Body of pancreas (tissue), 4 donors: ENCODE measurements around the gene CACNG4. TPM values are rescaled to one million over a fixed set of nuclear protein-coding genes. Genes with fewer than 3 reads are reported as not detected.

Source experiments
- ATAC-seq: fragments of 150-250 bp; one replicate; pipeline ENCODE4 v1.9.1; 2016
- DNase-seq, 4 donors: peaks; one replicate each; pipeline ENCODE4 v3.0.0-alpha.2; 2019
- H3K27ac ChIP-seq, 4 donors: fragments of 200-600 bp; sonication (generic); 1 replicate in 3 of 4; 2 replicates in 1 of 4; pipeline versions ENCODE4 v1.5.1 to v1.6.1; 2016 to 2019; ENCODE audit warnings: mild to moderate bottlenecking in 1 of 4, mixed read lengths in 1 of 4, moderate library complexity in 1 of 4
- H3K27me3 ChIP-seq, 2 donors: fragments of 200-600 bp; sonication (generic); one replicate each; pipeline ENCODE4 v1.6.0; 2016; ENCODE audit warnings: mild to moderate bottlenecking in 1 of 2
- H3K36me3 ChIP-seq, 2 donors: fragments of 200-600 bp; sonication (generic); replicated peaks in 1 of 2; 2 replicates each; pipeline ENCODE4 v1.5.1; 2016; ENCODE audit warnings: low read depth in 2 of 2; ENCODE audit not compliant: insufficient read depth in 1 of 2
- H3K4me1 ChIP-seq: fragments of 200-600 bp; sonication (generic); one replicate; pipeline ENCODE4 v1.6.0; 2016
- H3K4me3 ChIP-seq, 2 donors: fragments of 200-600 bp; sonication (generic); 1 replicate in 1 of 2; 2 replicates in 1 of 2; pipeline ENCODE4 v1.5.1; 2016 to 2019
- H3K9me3 ChIP-seq, 3 donors: fragments of 200-600 bp; sonication (generic); 1 replicate in 2 of 3; 2 replicates in 1 of 3; pipeline ENCODE4 v1.5.1; 2016
- CTCF ChIP-seq, 7 experiments: fragments of 450-650 bp in 4 of 7; fragments of 200-600 bp in 3 of 7; sonication (generic) in 3 of 7; IDR thresholded peaks; one replicate each; pipeline ENCODE4 v1.5.1; 2016 to 2019; ENCODE audit warnings: antibody characterized with exemption in 7 of 7
- POLR2A ChIP-seq, 3 donors: fragments of 450-650 bp; IDR thresholded peaks; one replicate each; pipeline ENCODE4 v1.6.1; 2016; ENCODE audit warnings: antibody characterized with exemption in 3 of 3, mild to moderate bottlenecking in 2 of 3
- WGBS, 2 donors: methylation state at CpG; one replicate each; pipeline ENCODE4 v1.1.5; 2017; 5-methylcytosine and 5-hydroxymethylcytosine counted together
- intact Hi-C: fragments of 100-400 bp; cut with DNase I; formaldehyde crosslinking; loops from one replicate; pipeline ENCODE4 v1.15.1; 2023
- total RNA-seq, 2 donors: library from RNA; depleted of rRNA; stranded (reverse); fragments of >200 nt; gene quantifications; one replicate each; pipeline ENCODE4 v1.1.0, GENCODE V29; 2016

Gene CACNG4
- total RNA-seq, 2 donors from 2014 or later: 0.26 TPM; not detected in 1

- 68 to 74% methylated on average over 4 of the region's 4 CpGs for WGBS, 2 donors
- ATAC-seq: no peak
- no peak for DNase-seq
Observed at GRCh38 chr17:67051155-67051538, 86.6 kb downstream of the CACNG4 start.

GRCh38 chr17:67051837-67052236, 87.3 kb downstream of the CACNG4 start:
- Histone ChIP-seq H3K27ac (no peak overlapping the region), H3K27me3 (no peaks in the 10 kb centered on the region), H3K4me1 (no peaks in the 10 kb centered on the region), H3K9me3 (peaks cover 0 to 6% (median 0%) of the 10 kb centered on the region in 3 donors), H3K36me3 (no peaks in the 10 kb centered on the region), H3K4me3 (no peak overlapping the region)
- no peak for TF ChIP-seq CTCF (IDR thresholded peaks at IDR 0.05)
- intact Hi-C loops: no loop called here
- no peak for DNase-seq
- ATAC-seq: no peak
- WGBS, 2 donors: 89 to 92% methylated on average over 4 to 5 of the region's 5 CpGs

More at GRCh38 chr17:67051155-67051538, 86.6 kb downstream of the CACNG4 start:
- Histone ChIP-seq H3K9me3 (peaks cover 0 to 6% (median 0%) of the 10 kb centered on the region in 3 donors), H3K4me3 (no peak overlapping the region), H3K27me3 (no peaks in the 10 kb centered on the region), H3K4me1 (no peaks in the 10 kb centered on the region), H3K36me3 (no peaks in the 10 kb centered on the region), H3K27ac (no peak overlapping the region)
- TF ChIP-seq CTCF (IDR thresholded peaks at IDR 0.05) (no peak), POLR2A (IDR thresholded peaks at IDR 0.05) (no peak)
- intact Hi-C loops: no loop called here

- no peak for ATAC-seq
- intact Hi-C loops: no loop called here
- no peaks in the 10 kb centered on the region for H3K36me3 ChIP-seq
- no peak overlapping the region for H3K27ac ChIP-seq
- WGBS, 2 donors: 93 to 94% methylated on average over 8 to 9 of the region's 9 CpGs
- H3K9me3 ChIP-seq: peaks cover 0 to 6% (median 0%) of the 10 kb centered on the region in 3 donors
- no peaks in the 10 kb centered on the region for H3K27me3 ChIP-seq
- H3K4me1 ChIP-seq: no peaks in the 10 kb centered on the region
- DNase-seq: no peak
- TF ChIP-seq CTCF (IDR thresholded peaks at IDR 0.05) (no peak), POLR2A (IDR thresholded peaks at IDR 0.05) (no peak)
- no peak overlapping the region for H3K4me3 ChIP-seq
Observed at GRCh38 chr17:67052720-67053437, 88.4 kb downstream of the CACNG4 start.

- no peak for ATAC-seq
Observed at GRCh38 chr17:67053438-67054000, 89.0 kb downstream of the CACNG4 start.

More at GRCh38 chr17:67053438-67054000, 89.0 kb downstream of the CACNG4 start:
- Histone ChIP-seq H3K27me3 (no peaks in the 10 kb centered on the region), H3K9me3 (peaks cover 0 to 6% (median 0%) of the 10 kb centered on the region in 3 donors), H3K27ac (no peak overlapping the region), H3K4me3 (no peak overlapping the region), H3K4me1 (no peaks in the 10 kb centered on the region), H3K36me3 (no peaks in the 10 kb centered on the region)
- intact Hi-C loops: no loop called here
- TF ChIP-seq POLR2A (IDR thresholded peaks at IDR 0.05) (no peak), CTCF (IDR thresholded peaks at IDR 0.05) (no peak)
- 88 to 90% methylated on average over 6 to 9 of the region's 9 CpGs for WGBS, 2 donors
- no peak for DNase-seq
